IPS DF 6.9 (cell line): ENCODE data around the gene NCS1.

Experiments
- DNase-seq: peaks from one replicate; pipeline ENCODE4 v3.0.0-alpha.2; 2013; ENCODE audit warnings: low read depth, low spot score
- H3K27ac ChIP-seq: one replicate; pipeline ENCODE4 v1.5.1; 2013; ENCODE audit warnings: low read length, control low read depth
- H3K27me3 ChIP-seq: 2 replicates; pipeline ENCODE4 v1.6.1; 2013; ENCODE audit warnings: mild to moderate bottlenecking, low read length; ENCODE audit not compliant: control insufficient read depth, insufficient read depth
- H3K36me3 ChIP-seq: 2 replicates; pipeline ENCODE4 v1.6.1; 2013; ENCODE audit warnings: low read length; ENCODE audit not compliant: control insufficient read depth, insufficient read depth
- H3K4me1 ChIP-seq: 2 replicates; pipeline ENCODE4 v1.6.1; 2013; ENCODE audit warnings: low read length; ENCODE audit not compliant: control insufficient read depth, insufficient read depth
- H3K4me3 ChIP-seq: 2 replicates; pipeline ENCODE4 v1.5.1; 2013; ENCODE audit warnings: mild to moderate bottlenecking, low read length
- H3K9me3 ChIP-seq: 2 replicates; pipeline ENCODE4 v1.6.1; 2013; ENCODE audit warnings: low read length, inconsistent platforms; ENCODE audit not compliant: control insufficient read depth, insufficient read depth
- WGBS: extraction: QIAGEN DNeasy Blood & Tissue Kit; methylation state at CpG from one replicate; pipeline ENCODE4 v1.1.7; 2013; ENCODE audit warnings: mixed read lengths, missing lambda C conversion rate; ENCODE audit not compliant: insufficient read length, insufficient coverage; 5-methylcytosine and 5-hydroxymethylcytosine counted together

Gene NCS1

GRCh38 chr9:130236436-130236985 is 64.3 kb downstream of the NCS1 start:
- DNase-seq, result no peak
- Histone ChIP-seq H3K27me3 (no peaks in the 10 kb centered on the region), H3K36me3 (peaks cover 10% of the 10 kb centered on the region; the same call in 1 of the 2 replicates), H3K9me3 (no peaks in the 10 kb centered on the region), H3K4me1 (peaks cover 4% of the 10 kb centered on the region), H3K27ac (no peak overlapping the region), H3K4me3 (no peak overlapping the region)
- no CpG with 5 or more reads among the region's 10 CpGs for WGBS

GRCh38 chr9:130237076-130237475 is 64.9 kb downstream of the NCS1 start:
- Histone ChIP-seq H3K4me1 (peaks cover 4% of the 10 kb centered on the region), H3K27ac (no peak overlapping the region), H3K9me3 (no peaks in the 10 kb centered on the region), H3K36me3 (peaks cover 10% of the 10 kb centered on the region; the same call in 1 of the 2 replicates), H3K27me3 (no peaks in the 10 kb centered on the region), H3K4me3 (no peak overlapping the region)
- no peak for DNase-seq
- no CpG with 5 or more reads among the region's 11 CpGs for WGBS

DNA sequence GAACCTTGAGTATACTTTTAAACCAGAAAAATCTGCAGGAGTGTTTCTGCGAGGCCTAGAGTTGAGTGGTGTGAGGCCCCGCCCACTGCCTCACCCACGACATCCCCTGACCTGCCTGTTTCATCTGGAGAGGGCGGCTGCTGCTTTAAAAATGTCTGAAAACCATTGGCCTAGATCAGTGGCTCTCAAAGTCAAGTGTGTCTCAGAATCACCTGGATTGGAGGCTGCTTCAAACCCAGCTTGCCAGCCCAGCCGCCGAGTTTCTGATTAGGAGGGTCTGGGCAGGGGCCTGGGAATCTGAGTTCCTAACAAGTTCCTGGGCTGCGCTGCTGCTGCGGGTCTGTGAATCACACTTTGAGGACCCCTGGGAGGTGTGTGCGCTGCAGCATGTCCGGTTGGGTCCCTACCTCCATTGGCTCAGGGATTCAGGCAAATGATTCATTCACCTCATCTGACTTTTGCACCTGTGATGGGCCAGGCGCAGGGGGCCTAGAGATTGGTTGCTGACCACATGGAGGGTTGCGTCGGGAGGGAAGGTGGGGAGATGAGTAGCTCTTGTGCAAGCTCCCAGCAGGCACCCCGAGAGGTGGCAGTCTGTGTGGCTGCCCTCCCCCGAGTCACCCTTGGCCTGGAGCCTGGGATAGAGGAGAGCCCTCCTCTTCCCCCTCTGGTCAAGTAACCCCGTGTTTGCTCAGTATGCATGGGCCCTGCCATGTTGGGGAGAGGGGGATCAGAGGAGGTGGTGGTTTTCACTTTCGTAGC is 65.7 kb downstream of the NCS1 start:
- Histone ChIP-seq H3K27ac (no peak overlapping the region), H3K36me3 (peaks cover 9% of the 10 kb centered on the region; the same call in 1 of the 2 replicates), H3K4me3 (no peak overlapping the region), H3K27me3 (no peaks in the 10 kb centered on the region), H3K9me3 (no peaks in the 10 kb centered on the region), H3K4me1 (peaks cover 7% of the 10 kb centered on the region)
- DNase-seq, result no peak
- no CpG with 5 or more reads among the region's 17 CpGs for WGBS

DNA sequence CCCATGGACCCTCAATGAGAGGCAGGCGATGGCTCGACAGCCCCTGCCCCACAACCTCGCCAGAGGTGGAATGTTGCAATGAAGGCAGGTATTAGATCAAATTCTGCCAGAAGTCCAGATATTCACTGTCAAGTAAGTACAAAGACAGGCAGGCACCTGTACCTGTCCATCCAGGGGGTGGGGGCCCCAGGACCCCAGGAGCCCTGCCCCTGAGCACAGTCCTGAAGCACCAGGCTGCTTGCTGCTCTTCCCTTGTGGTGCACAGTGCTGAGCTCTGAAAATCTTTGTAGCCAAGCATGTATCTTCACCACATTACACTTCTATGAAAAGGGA is 67.1 kb downstream of the NCS1 start:
- H3K4me3 ChIP-seq, result no peak overlapping the region
- DNase-seq, result no peak
- H3K36me3 ChIP-seq, result peaks cover 2% of the 10 kb centered on the region; the same call in 1 of the 2 replicates
- WGBS, result no CpG with 5 or more reads among the region's 3 CpGs
- no peak overlapping the region for H3K27ac ChIP-seq
- no peaks in the 10 kb centered on the region for H3K27me3 ChIP-seq
- peaks cover 7% of the 10 kb centered on the region for H3K4me1 ChIP-seq
- H3K9me3 ChIP-seq, result no peaks in the 10 kb centered on the region

- H3K36me3 ChIP-seq, result no peaks in the 10 kb centered on the region
- H3K4me1 ChIP-seq, result peaks cover 7% of the 10 kb centered on the region
- H3K27me3 ChIP-seq, result no peaks in the 10 kb centered on the region
- H3K9me3 ChIP-seq, result no peaks in the 10 kb centered on the region
- H3K27ac ChIP-seq, result no peak overlapping the region
- H3K4me3 ChIP-seq, result no peak overlapping the region
- WGBS, result no CpG with 5 or more reads among the region's 9 CpGs
- no peak for DNase-seq
Observed at GRCh38 chr9:130239741-130240241, 67.6 kb downstream of the NCS1 start.

DNA sequence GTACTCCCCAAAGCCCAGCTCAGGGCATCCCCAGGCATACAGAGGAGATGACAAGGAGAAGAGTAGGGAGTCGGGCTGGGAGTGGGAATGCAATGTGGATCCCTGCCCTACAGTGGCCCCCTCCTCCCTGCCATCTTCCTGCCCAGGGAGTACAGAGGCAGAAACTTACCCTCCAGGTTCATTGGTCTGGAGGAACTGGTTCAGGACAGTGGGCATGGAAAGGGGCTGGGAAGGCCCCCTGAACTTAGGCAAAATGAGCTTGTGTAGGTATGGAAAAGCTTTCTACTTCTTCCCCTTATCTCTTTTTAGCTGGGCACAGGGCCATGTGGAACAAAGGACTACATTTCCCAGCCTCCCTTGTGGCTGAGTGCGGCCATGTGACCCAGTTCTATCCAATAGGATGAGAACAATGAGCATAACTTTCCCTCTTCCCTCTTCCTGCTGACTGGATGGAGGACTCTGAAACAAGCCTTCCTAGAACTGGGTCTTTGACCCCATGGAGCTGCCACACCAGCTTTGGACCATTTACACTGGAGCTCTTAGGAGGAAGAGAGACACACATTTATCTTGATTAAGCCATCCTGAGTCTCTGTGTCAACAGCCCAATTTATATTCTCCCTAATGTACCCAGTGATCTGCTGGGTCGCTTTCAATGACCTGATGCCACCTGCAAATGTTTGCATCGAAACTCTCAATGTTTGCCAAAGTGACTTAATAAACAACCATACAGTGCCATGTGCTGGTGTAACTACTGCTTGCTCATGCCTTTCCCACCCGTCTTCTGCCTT is 68.4 kb downstream of the NCS1 start:
- no peak for DNase-seq
- H3K4me1 ChIP-seq, result peaks cover 7% of the 10 kb centered on the region
- no peak overlapping the region for H3K4me3 ChIP-seq
- no CpG with 5 or more reads among the region's 5 CpGs for WGBS
- no peaks in the 10 kb centered on the region for H3K27me3 ChIP-seq
- no peaks in the 10 kb centered on the region for H3K9me3 ChIP-seq
- no peaks in the 10 kb centered on the region for H3K36me3 ChIP-seq
- H3K27ac ChIP-seq, result no peak overlapping the region

DNA sequence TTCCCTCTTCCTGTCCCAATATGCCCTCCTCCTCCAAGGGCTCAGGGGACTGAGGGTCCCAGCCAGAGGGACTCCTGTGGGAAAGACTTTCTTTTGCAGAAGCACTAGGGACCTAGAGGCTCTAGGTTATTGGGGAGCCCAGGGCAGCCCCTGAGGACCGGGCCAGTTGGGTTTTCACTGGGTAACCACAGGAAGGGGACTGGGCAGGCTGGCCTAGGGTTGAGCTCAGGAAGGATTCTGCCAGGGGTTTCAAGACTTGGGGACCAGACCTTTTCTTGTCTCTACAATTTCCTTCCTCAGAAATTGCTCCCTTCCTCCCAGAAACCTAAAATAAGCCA is 69.0 kb downstream of the NCS1 start:
- DNase-seq, result no peak
- H3K27ac ChIP-seq, result no peak overlapping the region
- WGBS, result no CpG with 5 or more reads among the region's 1 CpG
- H3K27me3 ChIP-seq, result no peaks in the 10 kb centered on the region
- no peaks in the 10 kb centered on the region for H3K9me3 ChIP-seq
- H3K36me3 ChIP-seq, result no peaks in the 10 kb centered on the region
- H3K4me1 ChIP-seq, result peaks cover 7% of the 10 kb centered on the region
- no peak overlapping the region for H3K4me3 ChIP-seq

- Histone ChIP-seq H3K4me3 (no peak overlapping the region), H3K4me1 (peaks cover 7% of the 10 kb centered on the region), H3K27me3 (no peaks in the 10 kb centered on the region), H3K36me3 (no peaks in the 10 kb centered on the region), H3K27ac (no peak overlapping the region), H3K9me3 (no peaks in the 10 kb centered on the region)
- no CpG with 5 or more reads among the region's 11 CpGs for WGBS
- no peak for DNase-seq
Observed at GRCh38 chr9:130242270-130243014, 70.2 kb downstream of the NCS1 start.

- H3K4me1 ChIP-seq, result peaks cover 5% of the 10 kb centered on the region
- no peaks in the 10 kb centered on the region for H3K27me3 ChIP-seq
- no peaks in the 10 kb centered on the region for H3K9me3 ChIP-seq
- H3K27ac ChIP-seq, result no peak overlapping the region
- no peaks in the 10 kb centered on the region for H3K36me3 ChIP-seq
- no peak for DNase-seq
- whole genome bisulfite sequencing, result no CpG with 5 or more reads among the region's 35 CpGs
- H3K4me3 ChIP-seq, result no peak overlapping the region
Observed at GRCh38 chr9:130243015-130243881, 71.0 kb downstream of the NCS1 start.
